Activated CD8-positive, alpha-beta memory T cell treated with anti-CD3 and anti-CD28 coated beads, Interleukin-2, amount 50 U/mL, for 1 hour (primary cell): ENCODE measurements around the gene RSPH10B2.
A peak's percentile ranks its signal among the peaks of the same experiment; 100 is the strongest.
"Not testable (repeated sequence)": the region's sequence is repeated elsewhere in the genome, so short reads cannot be mapped to it uniquely, and the experiment has no call there.

Source experiments
- DNase-seq: peaks from one replicate; pipeline ENCODE4 v3.0.0-alpha.2; 2020; ENCODE audit errors: extremely low read depth

RSPH10B2 gene

DNA sequence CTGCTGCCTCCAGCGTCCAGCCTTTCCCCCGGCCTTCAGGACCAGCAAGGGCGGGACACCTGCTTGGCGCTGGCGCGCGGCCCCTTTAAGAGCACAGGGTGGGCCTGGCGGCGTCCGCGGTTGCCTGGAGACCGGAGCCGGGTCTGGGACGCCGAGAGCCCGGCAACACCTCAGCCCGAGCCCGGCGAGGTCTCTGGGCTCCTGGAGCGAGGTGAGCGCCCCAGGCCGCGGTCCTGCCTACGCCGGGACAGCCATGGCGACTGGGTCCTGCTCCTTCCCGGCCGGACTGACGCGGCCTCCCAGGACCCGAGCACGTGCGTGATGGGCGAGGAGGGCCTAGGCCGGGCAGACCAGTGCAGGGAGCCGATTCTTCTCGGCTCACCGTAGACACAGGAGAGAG is at the start of gene RSPH10B2:
RSPH10B2 (plus strand) TSS at position 140 of the 400 bp plus-strand sequence. CDS start 3,575 bp downstream, outside the sequence.
- not testable (repeated sequence) for DNase-seq

DNA sequence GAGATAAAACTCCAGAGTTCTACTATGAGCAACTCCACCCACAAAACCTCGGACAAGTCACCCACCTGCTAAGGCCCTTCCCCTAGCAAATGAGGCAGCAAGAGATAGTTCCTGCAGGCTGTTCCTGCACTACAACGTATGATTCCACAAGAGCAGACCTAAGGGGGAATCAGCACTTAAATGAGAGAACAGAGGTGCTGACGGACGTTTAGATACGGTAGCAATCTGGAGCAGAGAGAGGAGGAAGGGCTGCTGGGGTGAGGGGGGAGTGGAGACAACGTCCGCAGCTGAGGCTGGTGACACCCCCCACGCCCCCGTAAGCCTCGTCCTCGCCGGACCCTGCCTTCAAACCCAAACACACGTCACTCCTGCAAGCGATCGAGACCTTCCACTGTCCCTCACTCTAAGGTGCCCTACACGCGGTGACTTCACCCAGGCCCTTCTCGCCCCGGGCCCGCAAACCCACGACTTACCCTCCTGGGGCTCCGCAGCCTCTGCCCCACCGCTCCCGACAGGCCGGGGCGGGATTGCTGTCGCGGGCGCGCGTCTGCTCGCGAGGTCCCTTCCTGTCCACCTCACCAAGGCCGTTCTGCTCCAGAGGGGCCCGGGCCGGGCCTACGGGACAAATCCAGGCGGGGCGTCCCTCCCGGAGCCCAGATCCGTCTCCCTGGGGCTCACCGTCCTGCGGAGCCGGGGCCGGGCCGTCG is 47.8 kb upstream of the RSPH10B2 start:
- DNase-seq: no peak

DNA sequence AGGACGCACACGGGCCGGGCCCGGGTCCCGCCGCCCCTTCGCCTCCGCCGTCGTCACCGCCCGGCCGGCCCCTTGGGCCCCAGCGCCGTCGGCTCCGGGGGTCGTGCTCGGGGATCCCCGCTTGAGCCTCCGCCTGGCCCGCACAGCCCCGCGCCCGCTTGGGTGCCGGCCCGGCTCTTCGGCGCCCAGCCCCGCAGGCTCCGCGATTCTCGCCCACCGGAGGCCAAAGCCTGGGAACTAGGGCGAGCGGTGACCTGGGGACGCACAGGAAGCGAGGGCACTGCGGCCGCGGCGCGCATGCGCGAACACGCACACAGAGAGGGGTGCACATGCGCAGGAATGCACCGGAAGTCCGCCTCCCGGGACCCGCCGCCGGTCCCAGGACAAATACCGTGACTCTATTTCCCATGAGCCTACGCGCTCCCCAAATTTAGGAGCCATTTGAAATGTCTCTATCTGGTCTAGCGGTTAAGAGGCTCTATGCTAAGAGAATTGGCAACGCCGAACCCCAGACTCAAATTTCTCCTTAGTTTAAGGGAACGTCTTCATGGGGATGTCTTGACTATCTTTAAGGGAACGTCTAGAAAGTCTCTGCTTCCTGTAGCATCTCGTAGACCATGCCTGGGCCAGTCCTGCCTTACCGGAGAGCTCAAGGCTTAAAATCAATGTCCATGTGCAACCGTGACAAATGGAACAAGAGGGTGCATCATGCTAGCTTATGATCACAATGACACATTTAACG is 47.1 kb upstream of the RSPH10B2 start, which contains the start of gene ZNF12:
ZNF12 (minus strand) TSS at position 282 of the 742 bp plus-strand sequence. CDS start 1,774 bp downstream, outside the sequence.
- peak; percentile 80 for DNase-seq

DNA sequence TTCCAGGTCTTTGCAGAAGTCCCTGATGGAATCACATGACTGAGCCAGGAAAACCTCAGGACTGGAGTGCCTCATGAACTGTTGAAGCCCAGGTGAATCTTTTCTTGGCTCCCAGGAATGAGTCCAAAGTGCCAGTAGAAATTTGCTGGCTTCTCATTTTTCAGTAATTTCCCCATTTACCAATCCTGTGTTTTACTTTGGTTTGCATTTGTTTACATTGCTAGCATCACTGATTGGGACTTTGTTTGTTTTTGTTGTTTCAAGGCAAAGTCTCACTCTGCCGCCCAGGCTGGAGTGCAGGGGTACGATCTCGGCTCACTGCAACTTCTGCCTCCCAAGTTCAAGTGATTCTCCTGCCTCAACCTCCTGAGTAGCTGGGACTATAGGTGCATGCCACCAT is 45.6 kb upstream of the RSPH10B2 start:
- no peak for DNase-seq

DNA sequence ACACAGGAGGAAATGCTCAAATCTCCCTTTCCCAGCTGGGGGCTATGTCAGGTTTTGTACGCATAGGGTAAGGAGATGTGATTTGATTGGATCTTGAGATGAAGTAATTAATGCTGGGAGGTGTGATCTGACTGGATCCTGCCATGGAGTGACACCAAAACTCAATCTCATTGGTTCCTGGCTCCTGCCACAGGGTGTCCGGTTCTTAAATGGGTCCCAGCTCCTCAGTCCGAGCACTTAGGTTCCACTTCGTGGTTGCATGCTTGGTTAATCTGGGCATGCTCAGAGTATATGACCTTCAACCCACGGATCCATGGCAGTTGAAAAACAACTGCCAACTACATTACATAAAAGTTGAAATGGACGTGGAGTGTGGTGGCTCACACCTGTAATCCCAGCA is 44.1 kb upstream of the RSPH10B2 start:
- no peak for DNase-seq

DNA sequence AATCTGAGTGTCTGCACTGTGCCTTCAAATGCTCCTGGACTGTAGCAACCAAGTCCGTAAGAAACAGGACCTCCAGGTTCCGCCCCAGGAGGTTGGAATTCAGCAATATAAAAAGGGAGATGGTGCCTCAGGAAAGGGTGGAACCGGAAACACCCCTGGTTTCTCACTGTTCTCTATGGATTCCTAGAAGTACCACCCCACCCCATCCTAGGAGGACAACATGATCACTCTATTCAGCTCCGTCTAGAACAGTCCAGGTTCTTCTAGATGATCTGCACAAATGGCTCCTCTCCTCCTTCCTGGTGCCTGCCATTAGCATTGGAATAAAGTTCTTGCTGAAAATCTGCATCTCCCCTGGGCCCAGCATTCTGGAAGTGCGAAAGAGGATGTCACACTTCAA is 39.5 kb upstream of the RSPH10B2 start:
- no peak for DNase-seq

DNA sequence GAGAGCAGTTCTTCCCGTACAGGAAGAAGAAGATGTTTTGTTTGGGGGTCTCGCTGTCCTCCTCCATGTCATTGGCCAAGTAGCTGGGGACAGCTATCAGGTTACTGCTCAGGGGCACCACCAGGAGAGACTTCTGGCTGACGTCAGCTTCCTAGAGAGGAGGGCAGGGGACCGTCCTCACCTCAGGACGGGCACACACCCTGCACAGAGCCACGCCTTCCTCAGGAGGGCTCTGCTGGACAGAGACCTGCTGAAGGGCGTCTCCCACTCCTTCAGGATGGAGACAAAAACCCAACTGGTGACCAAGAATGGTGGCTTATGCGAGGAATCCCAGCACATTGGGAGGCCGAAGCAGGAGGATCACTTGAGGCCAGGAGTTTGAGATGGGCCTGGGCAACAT is 38.0 kb upstream of the RSPH10B2 start:
- not testable (repeated sequence) for DNase-seq

DNA sequence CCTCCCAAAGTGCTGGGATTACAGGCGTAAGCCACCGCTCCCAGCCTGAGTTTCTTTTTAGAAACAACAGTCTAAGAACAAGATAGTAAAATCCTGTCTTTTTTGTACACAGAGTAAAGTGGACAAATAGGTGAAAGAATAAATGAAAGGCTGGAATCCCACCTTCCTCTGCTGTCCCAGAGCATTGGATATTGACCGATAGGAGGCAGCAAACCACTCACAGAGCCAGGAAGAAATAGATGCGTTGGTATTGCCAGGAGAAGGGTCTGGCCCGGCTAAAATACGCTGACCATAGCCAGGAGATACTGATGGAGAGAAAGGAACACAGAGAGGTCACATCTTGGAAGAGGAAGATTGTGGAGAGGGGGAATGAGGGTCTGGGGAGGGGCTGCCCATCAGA is 35.8 kb upstream of the RSPH10B2 start:
- DNase-seq: no peak

DNA sequence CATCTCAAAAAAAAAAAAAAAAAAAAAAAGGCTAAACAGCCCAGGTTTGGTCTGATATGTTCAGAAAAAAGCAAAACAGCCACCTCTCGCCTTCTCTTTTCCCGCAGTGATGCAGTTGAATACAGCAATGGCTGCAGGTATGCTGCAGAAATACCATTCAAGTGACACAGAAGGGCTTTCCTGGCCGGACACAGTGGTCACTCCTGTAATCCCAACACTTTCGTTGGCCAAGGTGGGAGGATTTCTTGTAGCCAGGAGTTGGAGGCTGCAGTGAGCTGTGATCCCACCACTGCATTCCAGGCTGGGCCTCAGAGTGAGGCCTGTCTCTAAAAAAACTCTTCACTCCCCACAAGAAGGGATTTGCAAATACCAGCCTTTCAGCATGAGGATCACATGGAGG is 29.6 kb upstream of the RSPH10B2 start:
- DNase-seq: not testable (repeated sequence)

DNA sequence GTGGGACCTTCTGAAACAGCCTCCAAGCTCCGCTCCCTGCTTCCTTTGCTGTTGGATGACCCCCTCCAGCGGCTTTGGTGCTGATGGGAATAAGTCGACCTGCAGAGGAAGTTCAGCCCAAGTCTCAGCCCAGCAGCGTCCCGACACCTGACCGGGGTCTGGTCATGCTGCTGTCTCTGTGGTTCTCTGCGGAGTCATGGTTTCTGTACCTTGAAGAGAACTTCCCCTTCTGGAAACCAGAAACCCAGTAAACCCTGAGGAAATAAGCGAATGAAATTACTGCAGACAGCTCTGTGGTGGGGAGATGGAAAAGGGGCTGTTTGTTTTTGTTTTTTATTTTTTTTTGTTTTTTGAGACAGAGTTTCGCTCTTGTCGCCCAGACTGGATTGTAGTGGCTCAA is 28.9 kb upstream of the RSPH10B2 start:
- DNase-seq: no peak

DNA sequence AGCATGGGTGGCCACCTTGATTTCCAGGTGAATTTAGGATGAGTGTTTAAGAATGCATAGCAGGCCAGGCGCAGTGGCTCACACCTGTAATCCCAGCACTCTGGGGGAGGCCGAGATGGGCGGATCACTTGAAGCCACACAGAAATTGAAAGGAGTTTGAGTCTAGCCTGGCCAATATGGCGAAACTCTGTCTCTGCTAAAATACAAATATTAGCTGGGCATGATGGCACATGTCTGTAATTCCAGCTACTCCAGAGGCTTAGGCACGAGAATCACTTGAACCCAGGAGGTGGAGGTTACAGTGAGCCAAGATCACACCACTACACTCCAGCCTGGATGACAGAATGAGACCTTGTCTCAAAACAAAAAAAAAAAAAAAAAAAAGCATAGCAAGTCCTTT is 27.6 kb upstream of the RSPH10B2 start:
- not testable (repeated sequence) for DNase-seq

DNA sequence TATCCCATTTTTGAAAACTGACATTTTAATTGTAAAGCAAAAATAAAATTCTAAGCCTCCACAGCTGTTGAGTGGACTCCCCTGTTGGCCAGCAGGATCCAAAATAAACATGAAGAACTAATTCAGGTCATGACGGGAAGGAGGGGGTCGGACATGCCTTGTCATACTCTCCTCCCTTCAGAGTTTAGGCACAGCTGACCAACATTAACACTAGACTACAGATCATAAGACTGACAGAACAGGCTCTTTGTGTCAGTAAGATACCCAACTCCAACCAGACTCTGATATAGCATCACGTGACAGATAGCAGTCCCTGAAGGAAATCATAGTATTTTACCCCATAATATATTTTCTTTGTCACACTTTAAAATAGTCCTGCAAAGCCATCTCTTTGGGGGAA is 26.2 kb upstream of the RSPH10B2 start:
- DNase-seq: no peak

DNA sequence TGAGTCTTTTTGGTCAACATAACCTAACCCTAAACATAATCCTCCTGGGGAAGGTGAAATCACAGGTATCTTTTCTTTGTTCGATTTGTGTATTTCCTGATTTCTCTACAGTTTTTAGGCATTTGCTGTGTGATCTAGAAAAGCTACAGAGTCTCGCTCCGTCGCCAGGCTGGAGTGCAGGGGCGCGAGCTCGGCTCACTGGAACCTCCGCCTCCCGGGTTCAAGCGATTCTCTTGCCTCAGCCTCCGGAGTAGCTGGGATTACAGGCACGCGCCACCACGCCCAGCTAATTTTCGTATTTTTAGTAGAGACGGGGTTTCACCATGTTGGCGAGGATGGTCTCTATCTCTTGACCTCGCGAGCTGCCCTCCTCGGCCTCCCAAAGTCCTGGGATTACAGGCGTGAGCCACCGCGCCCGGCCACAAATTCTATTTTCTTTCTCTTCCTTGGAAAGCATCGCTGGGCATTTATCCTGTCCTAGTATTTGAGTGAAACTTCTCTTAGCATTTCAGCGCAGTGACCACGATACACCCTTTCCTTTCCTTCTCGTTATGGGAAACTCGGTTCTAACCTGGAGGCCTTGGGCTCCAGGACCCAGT is 24.9 kb upstream of the RSPH10B2 start:
- DNase-seq: not testable (repeated sequence)

DNA sequence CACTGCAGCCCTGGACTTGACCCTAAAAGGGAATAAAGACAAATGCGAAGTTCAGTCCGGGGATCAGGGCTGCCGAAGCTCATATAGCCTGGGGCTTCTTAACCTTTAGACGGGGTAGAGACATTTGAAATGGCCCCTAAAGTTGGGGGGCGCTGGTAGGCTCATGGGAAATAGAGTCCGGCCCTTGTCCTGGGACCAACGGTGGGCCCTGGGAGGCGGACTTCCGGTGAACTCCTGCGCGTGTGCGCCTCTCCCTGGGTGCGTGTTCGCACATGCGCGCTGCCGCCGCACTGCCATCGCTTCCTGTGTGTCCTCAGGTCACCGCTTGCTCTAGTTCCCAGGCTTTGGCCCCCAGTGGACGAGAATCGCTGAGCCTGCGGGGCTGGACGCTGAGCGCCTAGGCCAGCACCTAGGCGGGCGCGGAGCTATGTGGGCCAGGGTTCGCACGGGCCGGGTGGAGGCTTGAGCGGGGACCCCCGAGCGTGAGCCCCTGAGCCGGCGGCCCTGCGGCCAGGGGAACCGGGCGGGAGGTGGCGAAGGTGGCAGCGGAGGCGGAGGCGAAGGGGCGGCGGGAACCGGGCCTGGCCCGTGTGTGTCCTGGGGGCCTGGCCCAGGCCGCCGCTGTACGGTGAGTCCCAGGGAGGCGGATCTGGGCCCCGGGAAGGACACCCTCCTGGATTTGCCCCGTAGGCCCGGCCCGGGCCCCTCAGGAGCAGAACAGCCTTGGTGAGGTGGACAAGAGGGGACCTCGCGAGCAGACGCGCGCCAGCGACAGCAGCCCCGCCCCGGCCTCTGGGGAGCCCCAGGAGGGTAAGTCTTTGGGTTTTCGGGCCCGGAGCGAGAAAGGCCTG is 24.2 kb upstream of the RSPH10B2 start:
- peak; percentile 59 for DNase-seq

DNA sequence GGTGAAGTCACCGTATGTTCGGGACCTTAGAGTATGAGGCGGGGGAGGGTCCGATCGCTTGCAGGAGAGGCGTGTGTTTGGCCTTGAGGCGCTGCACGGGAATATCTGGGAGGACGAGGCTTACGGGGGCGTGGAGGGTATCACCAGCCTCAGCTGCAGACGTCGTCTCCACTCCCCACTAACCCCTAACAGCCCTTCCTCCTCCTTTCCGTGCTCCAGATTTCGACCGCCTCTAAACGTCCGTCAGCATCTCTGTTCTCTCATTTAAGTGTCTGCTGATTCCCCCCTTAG is 23.6 kb upstream of the RSPH10B2 start:
- no peak for DNase-seq

DNA sequence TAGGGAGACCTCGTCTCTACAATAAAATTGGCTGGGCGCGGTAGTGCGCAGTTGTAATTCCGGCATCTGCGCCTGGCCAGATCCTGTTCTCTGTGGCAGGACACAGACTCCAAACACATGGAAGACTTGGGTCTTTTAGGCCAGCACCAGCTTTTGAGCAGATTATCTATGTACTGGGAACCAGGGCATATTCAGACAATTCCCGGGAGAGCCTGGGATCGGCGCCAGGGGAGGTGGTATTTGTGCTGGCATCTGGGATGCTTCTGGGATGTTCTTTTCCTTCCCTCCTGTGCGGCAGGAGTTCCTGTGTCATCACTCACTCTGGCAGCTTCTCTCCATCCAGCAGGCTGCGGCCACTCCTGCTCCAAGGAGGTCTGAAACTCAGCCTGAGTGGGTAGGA is 15.5 kb upstream of the RSPH10B2 start:
- not testable (repeated sequence) for DNase-seq

DNA sequence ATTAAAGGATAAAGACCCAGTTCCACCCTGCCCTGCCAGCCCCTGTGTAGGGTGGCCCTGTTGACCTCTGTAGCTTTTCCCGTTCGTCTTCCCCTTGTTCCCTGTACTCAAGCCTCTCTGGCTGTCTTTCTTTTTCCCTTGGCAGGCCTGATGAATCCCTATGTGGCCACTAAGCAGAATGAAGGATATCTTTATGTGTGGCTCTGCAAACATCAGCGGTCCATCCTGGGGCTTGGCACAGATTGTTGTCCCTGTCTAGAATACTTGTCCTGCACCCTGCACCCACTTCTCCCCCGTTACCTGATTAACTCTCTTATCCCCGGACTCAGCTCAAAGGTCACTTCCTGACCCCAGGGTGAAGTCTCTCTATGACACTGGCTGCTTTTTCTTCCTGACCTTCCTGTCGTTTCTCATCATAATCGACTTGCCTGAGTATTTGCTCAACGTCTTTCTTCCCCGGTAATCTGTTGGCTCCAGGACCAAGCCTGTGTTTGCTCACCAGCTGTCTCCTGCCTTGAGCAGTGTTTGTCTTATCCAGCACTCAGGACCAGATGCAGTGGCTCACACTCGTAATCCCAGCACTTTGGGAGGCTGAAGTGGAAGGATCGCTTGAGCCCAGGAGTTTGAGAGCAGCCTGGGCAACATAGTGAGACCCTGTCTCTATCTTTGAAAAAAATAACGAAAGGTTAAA is 9.3 kb upstream of the RSPH10B2 start:
- DNase-seq: not testable (repeated sequence)

DNA sequence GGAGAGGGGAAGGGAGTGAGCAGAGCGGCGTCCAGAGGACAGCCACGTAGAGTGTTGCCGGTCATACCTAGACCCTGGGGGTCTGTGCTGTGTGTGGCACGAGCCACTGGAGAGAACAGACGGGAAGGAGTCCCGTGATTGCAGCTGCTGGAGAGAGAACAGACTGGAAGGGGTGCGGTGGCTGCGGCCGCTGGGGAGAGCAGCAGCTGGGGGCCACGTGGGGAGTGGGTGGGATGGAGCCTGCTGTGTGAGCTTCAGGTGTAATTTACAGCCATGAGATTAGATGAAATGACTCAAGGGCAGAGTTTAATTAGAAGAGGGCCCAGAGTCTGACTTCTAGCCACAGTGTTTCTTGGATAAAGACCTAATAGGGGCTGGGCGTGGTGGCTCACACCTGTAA is 4.6 kb upstream of the RSPH10B2 start:
- DNase-seq: not testable (repeated sequence)

DNA sequence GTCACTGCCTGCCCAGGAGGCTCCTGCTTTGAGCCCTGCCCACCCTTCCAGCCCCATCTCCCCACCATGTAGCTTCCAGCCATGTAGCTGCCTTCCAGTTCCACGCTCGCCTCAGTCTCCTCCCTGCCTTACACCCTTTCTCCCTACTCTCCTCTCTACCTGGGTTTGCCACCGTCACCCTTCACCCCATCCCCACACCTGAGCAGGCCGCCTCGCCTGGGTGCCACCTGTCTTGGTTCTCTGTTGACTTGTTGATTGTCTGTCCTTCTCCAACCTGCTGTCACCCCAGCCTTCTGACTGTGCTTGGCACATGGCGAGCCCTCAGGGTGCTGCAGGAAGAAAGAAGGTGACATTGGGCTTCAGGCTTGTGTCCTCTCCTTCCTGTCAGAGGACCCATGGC is 3.7 kb upstream of the RSPH10B2 start:
- DNase-seq: not testable (repeated sequence)

DNA sequence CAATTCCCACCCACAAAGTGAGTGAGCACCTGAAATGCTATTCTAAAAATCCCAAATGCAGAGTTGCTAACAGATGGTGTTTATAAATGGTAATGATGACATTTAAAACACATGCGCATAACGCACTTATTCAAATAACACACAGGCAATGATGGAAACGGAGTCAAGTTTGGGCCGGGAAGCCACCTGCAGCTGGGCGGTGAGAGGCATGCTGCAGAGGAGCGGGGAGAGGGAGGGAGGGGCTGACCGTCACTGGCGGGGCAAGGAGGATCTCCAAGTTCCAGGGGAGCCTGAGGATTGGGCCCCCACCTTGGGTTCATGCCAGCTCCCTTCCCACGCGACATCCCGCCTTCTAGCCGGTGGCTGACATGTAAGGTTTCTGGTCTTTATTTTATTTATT is 7.3 kb downstream of the RSPH10B2 start:
- DNase-seq: not testable (repeated sequence)

DNA sequence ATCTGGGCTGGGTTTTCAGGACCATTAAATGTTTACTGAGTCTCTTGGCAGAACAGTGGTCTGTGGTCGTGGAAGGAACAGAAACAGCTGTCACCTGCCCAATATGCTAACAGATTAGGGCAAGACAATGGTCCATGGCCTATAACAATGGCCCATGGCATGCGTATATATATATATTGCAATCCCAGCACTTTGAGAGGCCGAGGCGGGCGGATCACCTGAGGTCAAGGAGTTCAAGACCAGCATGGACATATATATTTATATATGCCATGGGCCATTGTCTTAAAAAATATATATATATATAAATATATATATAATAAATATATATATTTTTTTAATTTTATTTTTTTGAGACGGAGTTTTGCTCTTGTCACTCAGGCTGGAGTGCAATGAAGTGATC is 27.7 kb downstream of the RSPH10B2 start:
- DNase-seq: not testable (repeated sequence)
